Germinal center (tissue), 1 donor: ENCODE data around the gene MARCHF10.
"Not testable (repeated sequence)": the region's sequence is repeated elsewhere in the genome, so short reads cannot be mapped to it uniquely, and the experiment has no call there.

Experiments
- DNase-seq: peaks from one replicate; pipeline ENCODE4 v3.0.0; 2012; ENCODE audit warnings: mixed read lengths, low spot score

Gene MARCHF10

DNA sequence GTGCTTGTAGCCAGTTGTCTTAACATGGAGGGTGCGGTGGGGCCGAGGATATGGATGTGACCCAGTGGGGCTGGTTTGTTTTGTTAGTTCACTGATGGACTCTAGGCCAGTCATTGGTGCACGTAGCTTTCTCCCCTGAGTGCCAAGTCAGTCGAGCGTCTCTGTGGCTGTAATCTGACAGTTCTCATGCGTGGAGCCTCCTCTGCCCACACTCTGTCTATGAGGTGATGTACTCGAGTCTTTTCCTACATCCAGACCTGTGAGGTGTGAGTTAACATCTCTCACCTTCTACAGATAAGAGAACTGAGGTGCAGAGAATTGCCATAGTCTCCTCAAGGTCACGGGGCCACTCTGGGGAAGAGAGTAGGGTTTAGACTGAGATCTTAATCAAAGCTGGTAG lies 90.2 kb downstream of the MARCHF10 start:
- DNase-seq: no peak

DNA sequence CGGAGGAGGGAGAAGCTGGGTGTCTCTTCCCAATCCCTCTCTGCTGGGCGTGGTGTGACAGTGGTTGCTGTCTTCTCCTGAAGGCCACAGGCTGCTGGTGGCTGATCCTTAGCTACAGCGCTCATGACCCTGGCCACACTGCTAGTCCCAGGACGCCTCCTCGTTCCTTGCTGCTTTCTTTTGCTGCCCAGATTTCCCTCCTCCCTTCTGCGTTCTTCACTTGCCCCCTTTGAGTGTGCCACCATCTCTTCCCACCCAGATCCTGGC lies 90.6 kb downstream of the MARCHF10 start:
- no peak for DNase-seq

DNA sequence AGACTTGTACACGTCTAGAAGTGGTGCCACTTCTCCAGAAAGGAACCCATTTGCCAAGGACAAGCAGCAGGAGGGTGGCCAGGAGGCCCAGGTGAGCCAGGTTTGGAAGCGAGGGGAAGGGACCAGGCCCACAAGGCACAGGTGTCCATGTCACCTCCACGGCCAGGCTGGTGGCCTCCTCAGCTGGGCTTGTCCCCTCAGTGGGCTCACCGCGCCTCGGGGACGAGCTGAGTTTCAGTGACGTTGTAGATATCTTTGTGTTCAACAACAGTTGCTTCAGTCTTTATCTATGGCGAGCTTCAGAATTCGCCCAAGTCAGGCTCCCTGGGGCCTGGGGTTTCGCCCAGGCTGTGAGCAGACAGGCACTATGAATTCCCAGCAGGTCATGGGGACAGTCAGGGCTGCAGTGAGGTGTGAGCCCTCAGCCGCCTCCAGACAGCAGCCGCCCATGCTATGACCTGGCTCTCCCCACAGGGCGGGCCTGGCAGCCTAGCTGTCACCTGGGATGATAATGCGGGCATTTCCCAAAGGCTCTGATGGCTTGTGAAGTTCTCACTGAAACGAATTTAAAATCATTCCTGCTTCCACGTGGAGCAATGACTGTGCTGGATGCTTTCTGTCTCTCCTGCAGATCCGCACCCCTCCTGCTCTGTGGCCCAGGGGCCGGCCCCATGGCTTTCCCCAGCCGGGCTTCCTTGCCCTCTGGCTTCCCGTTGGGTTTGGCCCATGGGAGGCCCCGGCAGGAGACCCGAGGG lies 91.1 kb downstream of the MARCHF10 start:
- no peak for DNase-seq

DNA sequence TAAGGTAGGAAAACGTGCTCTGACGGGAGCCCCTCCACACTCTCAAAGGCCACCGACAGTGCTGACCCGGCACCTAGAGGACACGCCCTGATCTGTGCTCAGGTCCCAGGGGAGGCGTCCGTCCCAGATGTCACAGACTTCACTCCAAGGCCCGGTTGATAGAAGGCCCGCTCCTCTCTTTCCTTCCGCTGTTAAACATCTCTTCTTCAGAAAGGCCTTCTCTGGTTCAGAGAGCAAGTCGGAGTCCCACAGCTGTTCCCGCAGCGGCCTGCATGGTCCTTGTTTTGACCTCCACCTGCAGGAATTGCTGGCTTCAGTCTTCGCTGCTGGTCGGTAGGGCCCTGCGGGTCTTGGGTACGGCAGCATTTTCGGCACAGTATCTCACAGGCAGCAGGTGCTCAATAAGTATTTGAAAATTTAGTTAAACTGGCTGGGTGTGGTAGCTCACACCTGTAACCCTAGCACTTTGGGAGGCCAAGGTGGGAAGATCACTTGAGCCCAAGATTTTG lies 92.2 kb downstream of the MARCHF10 start:
- DNase-seq: no peak

DNA sequence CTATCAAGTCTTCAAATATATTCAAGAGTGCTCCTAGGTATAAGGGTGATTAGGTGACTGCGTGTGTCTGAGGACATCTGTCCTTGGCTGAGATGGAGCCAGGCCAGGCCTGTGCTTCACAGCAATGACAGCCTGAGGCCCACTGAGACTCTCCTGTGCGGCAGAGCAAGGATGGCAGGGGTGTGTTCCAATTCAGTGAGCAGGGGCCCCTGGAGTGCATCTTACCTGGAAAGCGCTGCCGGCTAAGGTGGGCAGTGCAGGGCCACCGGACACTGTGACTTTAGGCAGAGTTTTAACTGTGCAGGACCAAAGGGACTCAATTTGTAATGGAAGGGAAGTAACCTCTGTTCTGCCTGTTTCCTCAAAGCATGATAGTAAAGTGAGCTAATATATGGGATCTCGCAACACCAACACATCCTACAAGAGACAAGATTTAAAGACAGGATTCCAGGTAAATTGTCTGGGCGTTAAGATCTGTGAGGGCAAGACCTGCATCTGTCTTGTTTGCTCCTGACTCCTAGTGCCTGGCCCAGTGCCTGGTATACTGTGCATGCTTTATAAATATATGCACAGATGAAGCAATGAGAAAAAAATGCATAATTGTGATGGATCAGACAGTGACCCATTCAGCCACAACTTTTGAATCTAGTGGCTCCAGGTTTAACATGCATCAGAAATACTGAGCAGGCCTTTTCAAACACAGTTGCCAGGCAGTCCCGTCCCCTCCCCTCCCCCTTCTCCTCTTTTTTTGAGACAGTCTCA lies 93.9 kb downstream of the MARCHF10 start:
- DNase-seq: no peak

DNA sequence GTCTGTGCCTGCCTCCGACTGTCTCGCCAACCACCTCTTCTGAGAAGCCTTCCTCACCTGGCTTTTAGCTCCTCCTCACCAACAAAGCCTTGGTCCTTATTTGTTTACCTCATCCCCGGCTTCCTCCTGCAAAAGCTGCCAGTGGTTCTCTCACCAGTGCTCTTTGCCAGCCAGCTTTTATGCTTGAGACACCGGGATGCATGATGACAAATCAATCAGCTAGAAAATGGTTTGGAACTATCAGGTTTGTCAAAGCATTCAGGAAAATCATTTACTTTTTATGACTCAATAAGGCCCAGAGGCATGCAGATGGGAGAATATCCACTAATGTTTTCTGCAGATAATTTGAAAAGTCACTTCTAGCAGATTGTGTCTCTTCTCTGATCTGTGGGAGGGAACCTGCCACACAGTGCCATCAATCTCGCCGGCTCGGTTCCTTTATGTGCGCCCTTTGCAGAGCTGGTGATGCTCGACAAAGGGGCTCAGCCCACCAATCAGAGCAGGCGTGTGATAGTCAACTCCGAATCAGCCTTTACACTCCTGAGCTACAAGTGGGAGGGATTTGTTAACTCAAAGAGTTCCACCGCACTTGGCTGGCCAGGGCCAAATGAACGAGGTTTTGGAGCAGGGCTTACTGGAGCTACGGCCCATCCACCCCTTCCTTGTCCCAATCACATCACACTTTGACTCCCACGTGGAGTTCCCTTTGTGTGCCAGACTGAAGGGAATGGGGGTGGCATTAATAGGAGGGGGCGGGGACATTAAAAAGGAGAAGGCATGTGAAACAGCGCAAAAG lies 94.8 kb downstream of the MARCHF10 start:
- no peak for DNase-seq

DNA sequence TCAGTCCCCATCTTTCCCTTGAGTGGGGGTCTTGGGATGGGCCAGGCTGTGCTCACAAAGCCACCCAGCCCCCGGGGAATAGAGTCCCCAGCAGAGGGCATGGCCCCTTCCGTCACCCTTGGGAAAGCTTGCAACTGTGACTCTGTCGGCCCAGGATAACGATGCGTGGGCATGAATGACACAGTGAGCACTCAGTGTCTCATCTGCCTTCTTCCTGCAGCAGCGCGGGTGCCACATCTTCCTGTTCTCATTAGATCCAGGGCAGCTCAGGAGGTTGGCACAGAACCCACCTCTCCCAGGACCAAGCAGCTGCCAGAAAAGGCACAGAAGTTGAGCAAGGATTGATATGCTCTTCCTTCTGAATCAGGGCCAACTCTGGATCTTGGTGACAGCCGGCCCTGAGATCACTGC lies 95.9 kb downstream of the MARCHF10 start:
- DNase-seq: no peak

DNA sequence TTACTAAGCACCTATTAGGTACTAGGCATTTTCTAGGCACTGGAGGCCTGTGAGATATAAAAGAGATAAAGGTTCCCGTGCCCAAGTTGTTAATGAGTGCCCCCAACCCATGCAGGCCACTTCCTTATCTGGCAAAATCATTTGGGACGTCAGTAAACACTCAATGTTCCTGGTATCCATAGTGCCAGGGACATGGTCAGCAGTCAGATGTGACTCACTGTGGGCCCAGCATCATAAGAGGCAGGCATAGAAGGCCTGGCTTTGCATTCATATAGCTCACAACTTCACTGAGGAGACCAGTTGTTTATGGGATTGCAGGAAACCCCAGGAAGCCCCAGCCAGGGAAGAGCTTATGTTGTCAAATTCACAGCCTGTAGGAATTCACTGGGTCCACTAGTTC lies 99.5 kb downstream of the MARCHF10 start:
- DNase-seq: no peak

DNA sequence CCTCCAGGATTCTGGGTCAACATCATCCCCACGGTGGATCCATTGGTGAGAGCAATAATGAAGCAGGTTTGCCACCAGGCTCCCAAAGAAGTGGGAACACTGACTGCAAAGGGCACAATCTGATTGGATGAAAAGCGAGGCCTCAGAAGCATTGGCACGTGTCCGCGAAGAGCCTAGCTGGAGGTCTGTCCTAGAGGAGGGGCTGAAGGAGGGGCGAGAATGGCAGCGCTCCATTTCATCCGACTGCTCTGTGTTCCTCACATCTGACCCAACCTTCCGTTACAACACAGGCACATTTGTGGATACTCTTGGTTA lies 100.7 kb downstream of the MARCHF10 start:
- no peak for DNase-seq

DNA sequence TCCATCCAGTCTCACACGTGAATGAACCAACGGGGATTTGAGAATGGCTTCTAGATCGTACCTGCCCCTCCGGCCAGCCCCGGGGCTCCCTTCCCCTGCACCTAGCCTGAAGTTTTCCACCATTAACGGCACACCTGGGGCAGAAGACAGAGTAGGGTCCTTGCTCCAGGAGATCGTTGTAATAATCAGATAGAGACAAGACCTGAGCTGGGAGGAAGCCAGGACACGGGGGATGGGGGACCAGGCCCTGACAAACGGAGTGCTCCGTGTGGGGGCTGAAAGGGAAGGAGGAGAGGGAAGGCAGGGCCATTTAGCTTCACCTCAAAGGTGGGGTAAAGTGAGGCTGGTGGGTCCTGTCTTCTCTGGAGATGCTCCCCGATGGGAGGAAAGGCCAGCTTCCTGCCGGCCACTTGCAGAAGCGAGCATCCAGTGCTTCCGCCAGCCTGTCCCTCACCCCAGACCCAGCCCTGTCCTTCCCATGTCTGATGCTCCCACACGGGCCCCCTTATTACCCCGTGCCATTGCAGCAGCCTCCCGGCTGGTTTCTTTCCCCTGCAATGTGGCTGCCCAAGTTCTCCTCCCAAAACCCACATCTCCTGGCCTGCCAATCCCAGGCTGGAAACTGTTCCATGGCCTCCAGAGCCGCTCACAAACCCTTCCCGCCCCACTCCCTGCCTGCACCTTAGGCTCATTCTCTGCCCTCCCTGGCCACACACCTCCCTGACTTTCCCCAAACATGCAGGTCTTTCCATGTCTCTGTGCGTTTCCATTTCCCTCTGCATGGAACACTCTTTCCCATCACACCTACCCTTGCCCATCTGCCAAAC lies 101.3 kb downstream of the MARCHF10 start:
- DNase-seq: no peak

DNA sequence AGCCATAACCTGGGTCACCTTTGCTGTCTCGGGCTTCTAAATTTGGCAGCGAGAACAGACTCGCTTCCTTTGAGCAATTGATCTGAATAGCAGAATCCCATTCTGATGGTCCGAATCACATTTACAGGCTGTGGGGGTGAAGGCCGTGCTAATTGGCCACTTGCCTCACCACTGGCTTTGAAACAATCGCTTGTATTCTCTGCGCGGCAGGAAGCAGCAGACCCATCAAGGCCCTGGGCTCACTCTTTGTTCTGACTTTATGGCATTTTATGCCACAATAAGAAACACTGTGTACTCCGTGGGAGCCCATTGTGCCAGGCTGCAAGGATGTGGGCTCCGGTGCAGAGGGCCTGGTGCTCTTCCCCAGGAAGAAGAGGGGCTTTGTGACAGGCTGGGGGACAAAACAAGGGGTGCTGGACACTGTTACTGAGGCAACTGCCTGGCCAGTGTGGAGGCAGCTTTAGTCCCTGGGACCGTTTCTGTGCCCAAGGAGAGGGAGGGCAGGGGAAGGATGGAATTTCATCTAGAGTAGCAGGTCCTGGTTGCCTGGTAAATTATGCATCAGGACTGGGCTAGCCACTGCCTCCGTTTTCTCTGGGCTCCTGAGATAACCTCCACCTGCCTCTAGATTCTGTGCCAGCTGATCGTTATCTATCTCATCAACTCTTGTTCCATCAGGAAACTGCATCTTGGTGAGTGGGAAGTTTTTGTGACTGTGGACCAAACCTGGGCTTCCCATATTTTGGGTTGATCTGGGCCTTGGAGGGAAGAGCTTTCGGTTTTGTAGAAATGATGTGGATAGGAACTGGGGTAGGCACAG lies 102.1 kb downstream of the MARCHF10 start:
- DNase-seq: no peak

DNA sequence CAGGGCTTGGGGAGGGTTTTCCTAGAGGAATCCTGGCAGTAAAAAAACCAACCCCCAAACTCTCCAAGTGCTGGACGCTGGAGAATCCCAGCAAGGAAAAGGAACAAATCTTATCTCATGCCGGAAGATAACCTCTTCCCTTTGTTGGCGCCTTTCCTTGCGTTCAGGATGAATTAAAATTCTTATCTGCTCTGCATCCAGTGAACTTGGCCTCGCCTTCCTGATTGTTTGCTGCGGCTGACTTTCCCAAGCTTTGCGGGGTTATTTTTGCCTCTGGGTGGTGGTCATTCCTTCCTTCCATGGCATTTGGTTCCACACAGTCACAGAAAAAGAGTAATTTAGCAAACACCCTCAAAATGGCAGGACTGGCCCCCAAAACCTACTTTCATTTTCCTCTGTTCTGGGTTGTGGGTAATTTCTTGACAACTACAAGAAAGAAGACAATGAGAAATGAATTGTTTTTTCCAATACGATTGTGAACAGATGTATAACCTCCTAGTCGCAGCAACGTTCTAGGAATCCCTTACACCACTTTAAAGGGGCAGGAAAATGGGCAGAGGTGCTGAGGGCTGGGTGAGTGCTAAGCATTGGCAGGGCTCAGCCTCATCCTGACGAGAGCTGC lies 102.8 kb downstream of the MARCHF10 start:
- DNase-seq: no peak

DNA sequence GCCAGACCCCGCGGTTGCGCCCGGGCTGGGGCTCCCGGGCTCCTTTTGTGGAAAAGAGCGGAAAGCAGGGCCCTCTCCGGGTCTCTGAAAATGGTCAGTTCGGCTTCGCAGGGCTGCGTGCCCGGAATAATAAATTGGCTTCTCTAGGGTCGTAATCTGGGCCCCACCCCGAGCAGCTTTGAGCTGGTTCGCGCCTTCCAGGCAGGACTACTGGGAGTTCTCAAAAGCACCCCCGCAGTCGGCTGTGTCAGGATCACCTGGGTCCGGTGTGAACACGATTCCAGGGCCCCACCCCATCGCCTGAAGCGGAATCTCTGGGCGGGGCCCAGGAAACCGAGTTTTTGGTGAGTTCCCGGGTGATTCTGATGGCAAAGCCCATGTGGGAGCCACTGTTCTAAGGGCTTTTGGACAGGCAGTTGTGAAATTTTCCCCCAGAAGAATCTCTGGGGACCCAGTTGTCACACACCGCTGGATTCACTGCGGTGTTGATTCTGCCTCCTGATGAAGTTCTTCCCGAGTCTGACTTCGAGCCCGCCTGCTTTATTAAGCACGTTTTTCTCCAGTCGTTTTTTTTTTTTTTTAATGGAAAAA lies 103.6 kb downstream of the MARCHF10 start:
- DNase-seq: no peak

DNA sequence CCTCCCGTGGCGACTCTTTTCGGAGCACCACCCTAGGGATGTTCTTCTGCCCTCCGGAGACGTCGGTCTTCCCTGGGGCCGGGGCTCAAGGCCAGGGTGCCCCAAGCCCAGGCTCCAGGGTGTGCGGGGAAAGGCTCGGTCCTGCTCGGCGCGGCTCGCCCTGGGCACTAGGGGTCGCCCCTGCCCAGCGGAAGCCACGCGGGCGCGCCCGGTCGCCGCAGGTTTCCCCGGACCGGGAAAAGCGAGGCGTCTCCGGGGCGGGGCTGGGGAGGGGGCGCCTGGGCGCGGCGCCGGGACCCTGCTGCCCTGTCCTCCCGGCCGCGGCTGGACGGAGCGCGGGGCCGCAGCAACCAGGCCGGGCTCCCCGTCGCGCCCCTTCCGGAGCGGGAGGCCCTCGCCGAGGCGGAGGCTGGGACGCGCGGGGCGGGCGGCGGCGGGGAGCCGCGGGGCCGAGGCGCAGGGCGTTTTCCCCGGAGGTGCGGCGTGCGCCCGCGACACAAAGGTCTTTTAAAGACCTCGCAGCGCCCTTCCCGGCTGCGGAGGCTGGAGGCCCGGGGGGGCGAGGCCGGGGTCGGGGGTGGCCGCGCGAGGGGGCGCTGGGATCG lies 104.2 kb downstream of the MARCHF10 start:
- DNase-seq: peak; percentile 40

DNA sequence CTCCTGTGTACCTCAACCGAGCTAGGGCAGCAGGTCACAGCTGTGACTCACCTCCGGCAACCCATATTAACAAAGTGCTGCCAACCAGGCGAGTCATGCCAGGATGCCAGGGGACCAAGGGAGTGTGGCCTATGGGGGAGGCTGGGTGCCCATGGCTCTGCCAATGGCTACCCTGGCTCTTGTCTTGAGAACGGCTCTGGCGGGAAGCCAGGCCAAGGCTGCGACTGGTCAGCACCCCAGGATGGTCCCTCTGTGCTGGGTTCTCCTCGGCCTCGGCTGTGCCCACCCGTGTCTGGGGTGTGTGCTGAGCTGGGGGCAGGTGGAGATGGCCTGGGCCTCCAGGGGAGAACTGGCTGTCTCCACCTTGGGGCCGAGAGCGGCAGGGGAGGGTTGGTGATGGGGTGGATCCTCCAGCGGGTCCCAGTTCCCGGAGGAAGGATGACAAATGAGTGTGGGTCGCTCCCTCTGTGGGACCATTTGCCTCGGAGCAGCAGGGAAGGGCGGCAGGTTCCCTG lies 104.8 kb downstream of the MARCHF10 start:
- DNase-seq: no peak

DNA sequence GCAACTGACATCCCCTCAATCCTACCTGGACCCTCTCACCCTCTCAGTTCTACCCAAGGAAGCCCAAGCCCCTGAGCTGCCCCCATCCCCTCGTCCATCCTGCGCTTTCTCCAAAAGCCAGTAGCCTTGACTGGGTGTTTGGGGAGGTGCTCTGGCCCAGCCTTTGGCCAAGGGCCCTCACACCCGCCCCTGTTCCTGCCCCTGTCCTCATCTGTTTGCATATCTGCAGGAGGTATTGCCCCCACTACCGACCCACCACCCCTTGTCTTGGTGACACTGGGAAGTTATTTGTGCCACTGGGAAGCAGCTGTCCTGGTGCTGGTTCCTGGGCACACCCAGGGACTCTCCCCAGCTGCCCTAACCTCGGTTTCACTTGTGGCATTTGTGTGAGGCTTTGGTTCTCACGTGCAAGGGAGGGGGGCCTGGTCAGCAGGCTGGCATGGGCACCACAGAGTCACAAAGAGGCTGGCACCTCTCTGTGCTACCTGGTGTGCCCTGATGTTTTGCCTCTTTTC lies 105.3 kb downstream of the MARCHF10 start:
- DNase-seq: no peak

DNA sequence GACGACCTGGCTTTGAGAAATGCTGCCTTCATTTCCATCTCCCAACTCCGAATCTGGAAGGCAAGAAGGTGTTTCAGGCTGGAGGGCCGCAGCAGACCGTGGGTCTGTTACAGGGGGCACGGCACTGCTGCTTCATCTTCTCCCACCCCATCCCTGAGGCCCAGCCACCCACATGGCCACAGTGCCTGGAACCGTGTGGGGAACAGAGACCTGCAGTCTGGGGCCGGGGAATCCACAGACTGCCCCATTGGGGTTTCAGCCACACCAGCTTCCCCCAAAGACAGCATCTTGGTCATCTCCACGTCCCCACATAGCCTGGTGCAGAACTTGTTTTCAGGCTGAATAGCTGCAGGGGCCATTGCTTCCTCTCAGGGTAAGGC lies 106.4 kb downstream of the MARCHF10 start:
- DNase-seq: no peak

DNA sequence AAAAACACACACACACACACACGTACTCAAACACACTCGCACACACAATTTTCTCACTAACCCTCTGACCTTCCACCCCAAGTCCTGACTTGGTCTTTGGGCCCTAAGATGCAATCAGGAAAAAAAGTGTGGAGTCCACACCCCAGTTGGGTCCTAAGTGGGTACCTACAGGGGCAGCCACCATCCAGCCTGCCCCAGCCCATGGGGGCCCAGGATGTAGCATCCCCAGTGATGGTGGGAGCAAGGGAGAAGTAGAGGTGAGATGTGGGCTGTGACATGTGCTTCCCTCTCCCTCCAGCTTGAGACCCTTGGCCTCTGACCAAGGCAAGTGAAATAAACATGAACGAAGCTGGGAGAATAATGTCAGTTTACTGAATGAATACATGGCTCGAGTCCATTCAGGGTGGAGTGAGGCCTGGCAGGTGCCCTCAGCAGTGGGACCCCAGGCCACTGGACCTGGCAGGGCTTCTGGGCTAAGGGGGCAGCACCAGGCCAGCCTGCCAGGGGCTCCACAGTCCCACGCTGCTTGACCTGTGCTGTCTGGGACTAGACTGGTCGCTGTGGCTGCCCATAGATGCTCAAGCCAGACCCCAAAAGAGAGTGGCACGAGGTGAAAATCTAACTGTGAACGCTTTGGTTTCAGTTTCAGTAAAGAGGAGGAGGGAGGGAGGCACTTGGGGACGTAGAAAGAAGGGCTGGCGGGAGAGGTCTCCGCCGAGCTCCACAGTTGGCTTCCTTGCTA lies 107.0 kb downstream of the MARCHF10 start:
- DNase-seq: no peak

DNA sequence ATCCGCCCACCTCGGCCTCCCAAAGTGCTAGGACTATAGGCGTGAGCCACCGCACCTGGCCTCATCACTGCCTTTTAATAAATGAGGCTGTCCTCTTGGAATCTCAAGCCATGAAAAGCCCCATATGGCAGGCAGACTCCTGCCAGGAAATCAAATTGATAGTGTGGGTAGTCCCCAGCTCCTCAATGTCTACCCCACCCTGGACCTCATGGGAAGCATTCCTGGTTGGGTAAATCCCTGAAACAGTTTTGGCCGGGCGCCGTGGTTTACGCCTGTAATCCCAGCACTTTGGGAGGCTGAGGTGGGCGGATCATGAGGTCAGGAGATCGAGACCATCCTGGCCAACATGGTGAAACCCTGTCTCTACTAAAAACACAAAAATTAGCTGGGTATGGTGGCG lies 109.7 kb downstream of the MARCHF10 start:
- not testable (repeated sequence) for DNase-seq
